LNCAP (cell line): ENCODE measurements around the gene POU2AF1.

Experiments
- CTCF ChIP-seq: fragments of 450-650 bp; IDR thresholded peaks from 2 replicates; pipeline ENCODE4 v1.5.1; 2017; ENCODE audit warnings: mild to moderate bottlenecking

The POU2AF1 gene

GRCh38 chr11:111414267-111414931 is 35.3 kb upstream of the POU2AF1 start:
- no peak for TF ChIP-seq CTCF

- no peak for TF ChIP-seq CTCF
These were observed 34.8 kb upstream of the POU2AF1 start for GRCh38 chr11:111413849-111414248.

- no peak for TF ChIP-seq CTCF
These were observed 33.2 kb upstream of the POU2AF1 start for GRCh38 chr11:111412293-111412692.

- no peak for TF ChIP-seq CTCF
These were observed 32.4 kb upstream of the POU2AF1 start for GRCh38 chr11:111411456-111411855.

- no peak for TF ChIP-seq CTCF
These were observed 31.9 kb upstream of the POU2AF1 start for GRCh38 chr11:111410951-111411350.

- TF ChIP-seq CTCF: no peak
These were observed 30.8 kb upstream of the POU2AF1 start for GRCh38 chr11:111409915-111410314.

GRCh38 chr11:111408789-111409727 is 30.0 kb upstream of the POU2AF1 start:
- TF ChIP-seq CTCF: no peak
